Endothelial cell of umbilical vein (primary cell): ENCODE measurements around the gene CEP128.

Source experiments
- CTCF ChIP-seq, 2 donors: IDR thresholded peaks; 1 replicate in 1 of 2; 2 replicates in 1 of 2; pipeline ENCODE4 v1.5.1; 2011; ENCODE audit warnings: low read length in 2 of 2, mild to moderate bottlenecking in 2 of 2, moderate library complexity in 2 of 2, control low read depth in 1 of 2, inconsistent platforms in 1 of 2, low read depth in 1 of 2; ENCODE audit not compliant: insufficient read depth in 1 of 2; ENCODE audit errors: extremely low read depth in 1 of 2
- EZH2 ChIP-seq: IDR thresholded peaks from 2 replicates; pipeline ENCODE4 v1.6.1; 2012; ENCODE audit warnings: borderline replicate concordance, low read depth, mild to moderate bottlenecking, moderate library complexity, low read length, inconsistent platforms; ENCODE audit not compliant: severe bottlenecking
- FOS ChIP-seq: IDR thresholded peaks from 2 replicates; pipeline ENCODE4 v1.6.1; 2011; ENCODE audit warnings: mild to moderate bottlenecking, low read length, moderate library complexity, borderline replicate concordance; ENCODE audit not compliant: insufficient read depth
- JUN ChIP-seq: IDR thresholded peaks from 2 replicates; pipeline ENCODE4 v1.6.1; 2011; ENCODE audit warnings: borderline replicate concordance, low read depth; ENCODE audit not compliant: insufficient read length, insufficient read depth
- POLR2A ChIP-seq: IDR thresholded peaks from 2 replicates; pipeline ENCODE4 v1.6.1; 2012; ENCODE audit warnings: low read depth, mild to moderate bottlenecking, control low read depth, low read length
- POLR2AphosphoS5 ChIP-seq: IDR thresholded peaks from 2 replicates; pipeline ENCODE4 v1.6.1; 2012; ENCODE audit warnings: low read depth, mild to moderate bottlenecking, control low read depth, low read length, moderate library complexity; ENCODE audit not compliant: insufficient read depth

- TF ChIP-seq FOS, result no peak
- TF ChIP-seq POLR2A, result no peak
- TF ChIP-seq CTCF (IDR thresholded peaks at IDR 0.05; ENCODE audit: extremely low read depth in 1 of 2, insufficient read depth in 1 of 2, low read depth in 1 of 2, low read length in 2 of 2), result no peak
- TF ChIP-seq EZH2, result no peak
- no peak for TF ChIP-seq POLR2AphosphoS5
- TF ChIP-seq JUN, result no peak
Observed at GRCh38 chr14:80764496-80764895, 177.0 kb downstream of the CEP128 start.
